Measurements from ENCODE around the gene BAAT. TPM values are rescaled to one million over a fixed set of nuclear protein-coding genes. Genes with fewer than 3 reads are reported as not detected.
"Not testable (repeated sequence)": the region's sequence is repeated elsewhere in the genome, so short reads cannot be mapped to it uniquely, and the experiment has no call there.

The BAAT gene
- total RNA-seq (not detected), total RNA-seq (0.23 to 0.70 reads per million in 2 donors)

DNA sequence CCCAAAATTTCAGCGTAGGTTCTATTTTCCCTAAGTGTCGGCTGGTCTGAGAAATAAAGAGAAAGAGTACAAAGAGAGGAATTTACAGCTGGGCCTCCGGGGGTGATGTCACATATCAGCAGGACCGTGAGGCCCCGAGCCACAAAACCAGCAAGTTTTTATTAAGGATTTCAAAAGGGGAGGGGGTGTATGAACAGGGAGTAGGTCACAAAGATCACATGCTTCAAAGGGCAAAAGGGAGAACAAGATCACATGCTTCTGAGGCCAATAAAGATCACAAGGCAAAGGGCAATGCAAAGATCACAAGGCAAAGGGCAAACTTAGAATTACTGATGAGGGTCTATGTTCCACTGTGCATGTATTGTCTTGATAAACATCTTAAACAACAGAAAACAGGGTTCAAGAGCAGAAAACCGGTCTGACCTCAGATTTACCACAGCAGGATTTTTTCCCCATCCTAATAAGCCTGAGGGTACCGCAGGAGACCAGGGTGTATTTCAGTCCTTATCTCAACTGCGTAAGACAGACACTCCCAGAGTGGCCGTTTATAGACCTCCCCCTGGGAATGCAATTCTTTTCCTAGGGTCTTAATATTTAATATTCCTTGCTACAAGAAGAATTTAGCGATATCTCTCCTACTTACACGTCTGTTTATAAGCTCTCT lies at the start of gene BAAT:
TSS of gene BAAT (minus strand) at position 134 of the 664 bp plus-strand sequence. CDS start 13,602 bp downstream, outside the sequence.
- H3K27me3 Mint-ChIP-seq; H3K4me3 Mint-ChIP-seq; DNase-seq; H3K4me1 Mint-ChIP-seq; H3K36me3 Mint-ChIP-seq (ENCODE audit: low read depth); H3K27ac Mint-ChIP-seq; ATAC-seq; H3K9me3 ChIP-seq (ENCODE audit: control insufficient read depth, low read length, poor library complexity, severe bottlenecking): not testable (repeated sequence)

DNA sequence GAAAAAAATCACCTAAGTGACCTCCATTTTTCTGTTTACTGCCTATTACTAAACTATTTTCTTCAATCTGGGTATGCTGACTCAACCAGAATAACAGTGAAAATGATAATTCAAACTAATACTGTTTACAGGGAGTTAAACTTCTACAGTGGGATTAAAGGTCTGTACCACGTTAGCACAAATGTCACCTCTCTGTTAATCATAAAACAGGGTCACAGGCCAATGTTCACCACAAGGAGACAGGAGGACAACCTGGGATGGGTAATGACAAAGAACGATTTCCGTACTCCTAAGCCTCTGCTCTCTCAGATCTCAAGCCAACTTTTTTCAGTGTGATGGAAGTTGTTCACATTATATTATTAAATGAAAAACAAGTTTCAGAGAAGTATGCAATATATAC lies 48.4 kb upstream of the BAAT start:
- H3K27me3 Mint-ChIP-seq = peaks cover 38% of the 10 kb centered on the region
- DNase-seq = no peak
- ATAC-seq = no peak
- H3K36me3 Mint-ChIP-seq (ENCODE audit: low read depth) = no peaks in the 10 kb centered on the region
- H3K4me1 Mint-ChIP-seq = no peaks in the 10 kb centered on the region
- H3K4me3 Mint-ChIP-seq = no peak overlapping the region
- no peaks in the 10 kb centered on the region for H3K9me3 ChIP-seq (ENCODE audit: control insufficient read depth, low read length, poor library complexity, severe bottlenecking)
- H3K27ac Mint-ChIP-seq = no peak overlapping the region

GRCh38 chr9:101432740-101433139 lies 47.9 kb upstream of the BAAT start:
- Mint-ChIP-seq H3K36me3 (ENCODE audit: low read depth) (no peaks in the 10 kb centered on the region), H3K27me3 (peaks cover 34% of the 10 kb centered on the region), H3K27ac (no peak overlapping the region), H3K4me1 (no peaks in the 10 kb centered on the region), H3K4me3 (no peak overlapping the region)
- H3K9me3 ChIP-seq (ENCODE audit: control insufficient read depth, low read length, poor library complexity, severe bottlenecking) = no peaks in the 10 kb centered on the region
- DNase-seq (no peak), ATAC-seq (no peak)

GRCh38 chr9:101432171-101432570 lies 47.4 kb upstream of the BAAT start:
- H3K9me3 ChIP-seq (ENCODE audit: control insufficient read depth, low read length, poor library complexity, severe bottlenecking) = no peaks in the 10 kb centered on the region
- Mint-ChIP-seq H3K27ac (no peak overlapping the region), H3K27me3 (peaks cover 28% of the 10 kb centered on the region), H3K4me1 (no peaks in the 10 kb centered on the region), H3K36me3 (ENCODE audit: low read depth) (no peaks in the 10 kb centered on the region), H3K4me3 (no peak overlapping the region)
- DNase-seq (no peak), ATAC-seq (no peak)

DNA sequence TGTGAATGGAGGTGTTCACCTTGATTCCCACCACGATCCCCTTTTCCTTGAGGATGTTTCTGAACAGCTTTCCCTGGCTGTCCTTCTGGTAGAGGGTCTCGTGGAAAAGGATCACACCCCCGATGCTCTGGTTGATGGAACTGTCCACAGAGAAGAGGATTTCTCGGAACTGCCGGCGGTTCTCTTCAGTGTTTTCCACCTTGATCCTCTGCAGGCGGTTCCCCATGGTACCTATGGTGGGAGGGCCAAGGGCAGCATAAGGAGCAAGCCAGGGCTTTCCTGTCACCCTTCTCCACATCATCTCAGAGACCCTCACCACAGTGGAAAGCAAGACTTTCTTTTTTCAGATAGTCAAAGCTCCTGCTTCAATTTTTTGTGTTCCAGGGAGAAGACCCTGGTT lies 44.9 kb upstream of the BAAT start:
- Mint-ChIP-seq H3K27me3 (peaks cover 10% of the 10 kb centered on the region), H3K4me1 (no peaks in the 10 kb centered on the region), H3K4me3 (no peak overlapping the region), H3K36me3 (ENCODE audit: low read depth) (no peaks in the 10 kb centered on the region), H3K27ac (no peak overlapping the region)
- no peaks in the 10 kb centered on the region for H3K9me3 ChIP-seq (ENCODE audit: control insufficient read depth, low read length, poor library complexity, severe bottlenecking)
- no peak for ATAC-seq
- DNase-seq = no peak

DNA sequence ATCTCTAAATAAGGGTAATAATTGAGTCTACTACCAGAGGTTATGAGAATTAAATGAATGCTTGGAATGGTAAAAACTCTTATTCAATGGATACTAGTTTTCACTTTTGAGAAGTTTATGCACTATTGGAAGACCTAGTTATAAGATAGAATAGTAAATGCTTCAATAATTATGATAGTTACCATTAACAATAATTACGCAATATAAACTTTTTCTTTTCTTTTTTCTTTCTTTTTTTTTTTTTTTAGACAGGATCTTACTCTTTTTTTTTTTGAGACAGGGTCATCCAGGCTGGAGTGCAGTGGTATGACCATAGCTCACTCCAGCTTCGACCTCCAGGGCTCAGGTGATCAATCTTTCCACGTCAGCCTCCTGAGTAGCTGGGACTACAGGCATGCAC lies 44.1 kb upstream of the BAAT start:
- Mint-ChIP-seq H3K4me1 (no peaks in the 10 kb centered on the region), H3K4me3 (no peak overlapping the region), H3K27ac (no peak overlapping the region), H3K27me3 (peaks cover 4% of the 10 kb centered on the region), H3K36me3 (ENCODE audit: low read depth) (no peaks in the 10 kb centered on the region)
- no peak for DNase-seq
- H3K9me3 ChIP-seq (ENCODE audit: control insufficient read depth, low read length, poor library complexity, severe bottlenecking) = no peaks in the 10 kb centered on the region
- ATAC-seq = no peak

- ATAC-seq (no peak), DNase-seq (no peak)
Measured at GRCh38 chr9:101427957-101428655, 43.3 kb upstream of the BAAT start.

GRCh38 chr9:101427358-101427757 lies 42.6 kb upstream of the BAAT start:
- Mint-ChIP-seq H3K27ac (no peak overlapping the region), H3K4me3 (no peak overlapping the region), H3K4me1 (no peaks in the 10 kb centered on the region), H3K27me3 (no peaks in the 10 kb centered on the region), H3K36me3 (ENCODE audit: low read depth) (no peaks in the 10 kb centered on the region)
- ATAC-seq (no peak), DNase-seq (no peak)
- peaks cover 3% of the 10 kb centered on the region for H3K9me3 ChIP-seq (ENCODE audit: control insufficient read depth, low read length, poor library complexity, severe bottlenecking)

More at GRCh38 chr9:101427957-101428655, 43.3 kb upstream of the BAAT start:
- no peaks in the 10 kb centered on the region for H3K27me3 Mint-ChIP-seq
- no peaks in the 10 kb centered on the region for H3K36me3 Mint-ChIP-seq (ENCODE audit: low read depth)
- no peaks in the 10 kb centered on the region for H3K4me1 Mint-ChIP-seq
- H3K9me3 ChIP-seq (ENCODE audit: control insufficient read depth, low read length, poor library complexity, severe bottlenecking) = peaks cover 2% of the 10 kb centered on the region
- H3K27ac Mint-ChIP-seq = no peak overlapping the region
- H3K4me3 Mint-ChIP-seq = no peak overlapping the region

DNA sequence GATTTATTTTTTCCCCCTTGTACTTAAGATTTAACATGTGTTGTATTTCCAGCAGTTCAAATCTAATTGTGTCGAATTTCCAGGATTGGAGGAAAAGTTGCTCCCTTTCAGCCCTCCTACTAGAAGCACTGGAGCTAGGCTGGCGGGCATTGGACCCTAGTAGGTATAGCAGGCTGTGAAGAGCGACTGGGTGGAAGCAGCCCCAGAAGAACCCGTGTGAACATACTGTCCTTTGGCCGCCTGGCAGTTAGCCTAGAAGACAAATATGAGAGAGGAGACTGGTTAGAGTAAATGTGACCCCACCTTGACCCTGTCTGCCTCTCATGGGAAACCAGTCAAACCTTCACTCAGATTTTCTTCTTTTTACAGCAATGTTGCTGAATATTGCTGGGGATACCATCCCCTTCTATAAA lies 36.9 kb upstream of the BAAT start:
- no peak overlapping the region for H3K27ac Mint-ChIP-seq
- H3K4me3 Mint-ChIP-seq = no peak overlapping the region
- H3K4me1 Mint-ChIP-seq = no peaks in the 10 kb centered on the region
- DNase-seq (no peak), ATAC-seq (no peak)
- no peaks in the 10 kb centered on the region for H3K27me3 Mint-ChIP-seq
- peaks cover 4% of the 10 kb centered on the region for H3K36me3 Mint-ChIP-seq (ENCODE audit: low read depth)
- H3K9me3 ChIP-seq (ENCODE audit: control insufficient read depth, low read length, poor library complexity, severe bottlenecking) = peaks cover 10% of the 10 kb centered on the region

DNA sequence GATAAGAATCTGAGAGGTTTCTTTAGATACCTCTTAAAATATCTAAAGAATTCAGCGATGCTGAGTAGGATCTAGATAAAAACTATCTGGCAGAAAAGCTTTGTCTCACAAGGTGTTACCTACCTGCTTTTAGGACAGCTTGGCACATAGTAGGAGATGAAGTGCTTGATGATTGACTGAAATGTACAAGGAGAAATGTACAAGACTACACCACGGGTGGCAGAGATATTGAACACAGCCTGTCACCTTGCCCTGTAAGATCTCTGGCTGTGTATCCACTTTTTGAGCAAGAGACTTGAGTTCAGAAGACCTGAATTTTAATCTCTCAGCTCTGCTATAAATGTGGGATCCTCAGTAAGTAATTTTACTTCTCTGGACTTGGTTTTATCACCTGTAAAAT lies 35.1 kb upstream of the BAAT start:
- H3K36me3 Mint-ChIP-seq (ENCODE audit: low read depth) = peaks cover 4% of the 10 kb centered on the region
- H3K4me3 Mint-ChIP-seq = no peak overlapping the region
- ATAC-seq (no peak), DNase-seq (no peak)
- H3K4me1 Mint-ChIP-seq = no peaks in the 10 kb centered on the region
- H3K27me3 Mint-ChIP-seq = no peaks in the 10 kb centered on the region
- H3K27ac Mint-ChIP-seq = no peak overlapping the region
- H3K9me3 ChIP-seq (ENCODE audit: control insufficient read depth, low read length, poor library complexity, severe bottlenecking) = peaks cover 17% of the 10 kb centered on the region

DNA sequence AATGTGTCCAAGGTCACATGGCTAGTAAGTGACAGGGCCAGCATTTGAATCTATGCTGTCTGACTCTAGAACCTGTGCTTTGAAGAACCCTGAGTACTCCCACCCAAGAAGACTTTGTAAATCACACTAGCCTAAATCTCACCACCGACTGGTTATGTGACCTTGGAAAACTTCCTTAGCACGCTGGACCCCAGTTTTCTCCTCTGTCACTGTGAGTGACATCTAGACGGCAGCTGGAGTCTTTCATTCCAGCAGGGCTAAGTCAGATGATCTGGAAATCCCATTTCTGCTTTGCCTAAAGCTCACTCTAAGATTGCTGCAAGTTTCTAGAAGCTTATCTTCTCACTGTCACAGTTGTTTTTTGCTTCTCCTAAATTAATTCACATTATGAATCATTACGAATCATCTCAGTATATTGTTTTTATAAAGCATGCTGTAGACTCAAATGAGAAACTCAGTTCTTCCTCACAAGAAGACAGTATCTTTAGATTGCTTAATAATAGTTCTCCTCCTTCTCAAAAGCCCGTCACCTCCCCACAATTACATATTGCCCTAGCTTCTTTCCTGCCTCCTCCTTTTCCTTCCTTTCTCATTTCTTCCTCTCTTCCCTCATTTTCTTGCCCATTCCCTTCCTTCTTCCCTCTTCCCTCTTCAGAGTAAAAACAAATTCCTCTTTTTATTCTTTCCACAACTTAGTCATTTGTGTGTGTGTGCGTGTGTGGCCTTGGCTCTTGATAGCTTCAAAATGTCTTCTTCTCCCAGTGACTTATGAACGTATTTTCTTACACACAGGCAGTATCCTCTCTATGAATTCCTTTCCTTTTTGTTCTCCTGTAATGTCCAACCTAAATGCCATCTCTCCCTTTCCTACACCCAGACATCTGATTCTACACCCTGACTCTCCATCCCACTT lies 34.0 kb upstream of the BAAT start:
- Mint-ChIP-seq H3K27ac (no peak overlapping the region), H3K27me3 (no peaks in the 10 kb centered on the region), H3K36me3 (ENCODE audit: low read depth) (peaks cover 7% of the 10 kb centered on the region), H3K4me1 (no peaks in the 10 kb centered on the region), H3K4me3 (no peak overlapping the region)
- H3K9me3 ChIP-seq (ENCODE audit: control insufficient read depth, low read length, poor library complexity, severe bottlenecking) = peaks cover 17% of the 10 kb centered on the region
- ATAC-seq = no peak
- DNase-seq = no peak

DNA sequence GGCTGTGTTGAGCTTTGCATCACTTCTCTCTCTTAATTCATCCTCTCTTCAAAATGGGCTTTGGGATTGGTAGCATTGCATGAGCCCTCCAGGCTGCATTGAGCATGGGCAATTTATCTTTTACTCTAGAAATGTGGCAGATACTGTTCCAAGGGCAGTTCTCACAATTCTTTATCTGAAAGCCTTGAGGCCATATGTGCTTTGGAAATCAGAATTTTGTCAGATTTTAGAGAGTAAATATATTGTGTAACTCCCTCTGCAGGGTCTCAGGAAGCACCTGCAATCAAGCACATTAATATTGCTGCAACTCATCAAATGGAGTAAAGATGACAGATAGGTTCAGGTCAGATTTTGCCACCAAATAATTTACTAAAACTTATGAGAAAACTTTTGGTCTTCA lies 33.2 kb upstream of the BAAT start:
- H3K4me1 Mint-ChIP-seq = no peaks in the 10 kb centered on the region
- peaks cover 7% of the 10 kb centered on the region for H3K36me3 Mint-ChIP-seq (ENCODE audit: low read depth)
- ATAC-seq (no peak), DNase-seq (no peak)
- no peak overlapping the region for H3K4me3 Mint-ChIP-seq
- H3K27ac Mint-ChIP-seq = no peak overlapping the region
- no peaks in the 10 kb centered on the region for H3K27me3 Mint-ChIP-seq
- peaks cover 14% of the 10 kb centered on the region for H3K9me3 ChIP-seq (ENCODE audit: control insufficient read depth, low read length, poor library complexity, severe bottlenecking)

DNA sequence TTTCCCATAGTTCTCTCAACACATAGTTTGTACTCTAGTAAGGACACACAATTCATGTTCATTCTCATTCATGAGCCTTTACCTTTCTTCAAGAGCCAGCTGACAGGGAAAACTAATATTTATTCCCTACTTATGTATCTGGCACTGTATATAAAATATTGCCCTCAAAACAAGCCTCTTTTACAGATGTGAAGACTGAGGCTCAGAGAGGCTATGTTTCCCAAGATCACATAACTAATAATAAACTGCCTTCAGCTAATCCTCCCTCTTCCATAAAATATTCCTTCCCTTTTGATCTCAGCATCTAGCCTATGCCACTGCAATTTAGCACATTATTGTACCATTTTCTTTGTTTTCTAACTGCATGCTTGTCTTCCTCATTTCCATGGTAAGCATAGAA lies 32.6 kb upstream of the BAAT start:
- H3K9me3 ChIP-seq (ENCODE audit: control insufficient read depth, low read length, poor library complexity, severe bottlenecking) = peaks cover 13% of the 10 kb centered on the region
- H3K27ac Mint-ChIP-seq = no peak overlapping the region
- DNase-seq = no peak
- H3K27me3 Mint-ChIP-seq = no peaks in the 10 kb centered on the region
- H3K4me1 Mint-ChIP-seq = no peaks in the 10 kb centered on the region
- peaks cover 9% of the 10 kb centered on the region for H3K36me3 Mint-ChIP-seq (ENCODE audit: low read depth)
- H3K4me3 Mint-ChIP-seq = no peak overlapping the region
- ATAC-seq = no peak
